Activated T-helper 2 cell treated with anti-CD3 and anti-CD28 coated beads, Interferon-gamma antibody, Interleukin-2, Interleukin-4, amounts not matched to agents 10 μg/mL and 5 μg/mL and 100 μg/mL, durations not matched to agents 14 hours and 24 hours and 36 hours (primary cell): ENCODE results near the gene SORL1. TPM values are rescaled to one million over a fixed set of nuclear protein-coding genes. Genes with fewer than 3 reads are reported as not detected.

Source experiments
- DNase-seq: peaks from one replicate; pipeline ENCODE4 v3.0.0; 2021; ENCODE audit warnings: low spot score
- H3K27ac Mint-ChIP-seq: one replicate; pipeline ENCODE4 v1.8.0; 2021; ENCODE audit warnings: mixed read lengths
- H3K27me3 Mint-ChIP-seq: one replicate; pipeline ENCODE4 v1.8.0; 2021; ENCODE audit warnings: low read depth, mixed read lengths
- H3K36me3 Mint-ChIP-seq: one replicate; pipeline ENCODE4 v1.8.0; 2021; ENCODE audit warnings: low read depth, mixed read lengths
- H3K4me1 Mint-ChIP-seq: one replicate; pipeline ENCODE4 v1.8.0; 2021; ENCODE audit warnings: low read depth, mixed read lengths
- H3K4me3 Mint-ChIP-seq: one replicate; pipeline ENCODE4 v1.8.0; 2021; ENCODE audit warnings: low read depth, mild to moderate bottlenecking, moderate library complexity, mixed read lengths
- H3K9me3 Mint-ChIP-seq: one replicate; pipeline ENCODE4 v1.8.0; 2021; ENCODE audit warnings: mixed read lengths
- intact Hi-C: fragments of 100-400 bp; cut with micrococcal nuclease; formaldehyde crosslinking; loops from one replicate; pipeline ENCODE4 v1.15.1; 2023
- total RNA-seq: library from RNA; stranded (reverse); gene quantifications from 2 replicates; pipeline ENCODE4 v1.2.3, GENCODE V29; 2022

The SORL1 gene
- total RNA-seq, 1 donor from 2014 or later: 20.2 TPM

DNA sequence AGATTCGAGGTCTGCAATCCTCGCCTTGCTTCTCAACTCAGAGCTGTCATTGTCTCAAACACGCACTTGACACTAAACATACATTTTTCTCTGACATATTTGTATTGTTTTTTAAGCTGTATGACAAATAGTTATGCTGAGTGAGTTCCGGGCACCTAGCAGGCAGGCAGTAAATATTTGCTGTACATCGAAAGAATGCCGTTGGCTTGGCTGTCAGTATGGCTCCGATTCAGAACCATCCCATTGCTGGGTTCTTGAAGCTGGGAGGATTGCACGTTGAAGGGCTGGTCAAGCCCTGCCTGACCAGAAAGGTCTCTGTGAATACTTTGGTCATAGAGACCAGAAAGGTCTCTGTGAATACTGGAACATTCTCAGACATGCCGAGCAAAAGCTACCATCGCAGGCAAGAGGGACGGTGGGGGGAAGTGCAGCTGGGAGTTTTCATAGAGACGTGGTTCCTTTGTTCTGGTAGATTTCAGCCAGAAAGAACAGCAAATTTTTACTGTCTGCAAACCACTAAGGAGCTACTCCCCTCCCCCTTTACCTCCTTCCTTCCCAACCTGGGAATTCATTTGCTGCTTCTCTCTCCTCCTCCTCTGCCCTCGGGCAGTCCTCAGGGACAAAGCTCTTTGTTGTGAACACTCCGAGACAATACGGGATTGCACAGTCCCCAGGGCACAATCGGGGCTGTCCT lies 202.9 kb downstream of the SORL1 start:
- intact Hi-C loops: loop anchor here (5.0 kb wide), 2 partner anchors 818 to 852 kb away; no protein-coding TSS in a partner anchor
- Mint-ChIP-seq H3K9me3 (no peaks in the 10 kb centered on the region), H3K27ac (no peak overlapping the region)

GRCh38 chr11:121655537-121656327 lies 203.6 kb downstream of the SORL1 start:
- DNase-seq: peak; percentile 55
- no peaks in the 10 kb centered on the region for H3K9me3 Mint-ChIP-seq
- H3K4me1 Mint-ChIP-seq: peaks cover 16% of the 10 kb centered on the region
- peaks cover 27% of the 10 kb centered on the region for H3K27me3 Mint-ChIP-seq
- intact Hi-C loops: loop anchor here (1.0 to 5.0 kb wide), 2 partner anchors 548 to 852 kb away; no protein-coding TSS in a partner anchor
- no peaks in the 10 kb centered on the region for H3K36me3 Mint-ChIP-seq
- H3K4me3 Mint-ChIP-seq: peak overlapping the region; percentile 77
- peak overlapping the region; percentile 34 for H3K27ac Mint-ChIP-seq

More for the DNA sequence above, 202.9 kb downstream of the SORL1 start:
- Mint-ChIP-seq H3K4me3 (peak overlapping the region; percentile 77), H3K36me3 (no peaks in the 10 kb centered on the region), H3K27me3 (peaks cover 27% of the 10 kb centered on the region), H3K4me1 (peaks cover 23% of the 10 kb centered on the region)
- no peak for DNase-seq

GRCh38 chr11:121656328-121657090 lies 204.4 kb downstream of the SORL1 start:
- Mint-ChIP-seq H3K4me1 (peaks cover 8% of the 10 kb centered on the region), H3K27me3 (peaks cover 31% of the 10 kb centered on the region), H3K36me3 (no peaks in the 10 kb centered on the region), H3K4me3 (peak overlapping the region; percentile 27), H3K9me3 (no peaks in the 10 kb centered on the region), H3K27ac (no peak overlapping the region)
- no peak for DNase-seq
- intact Hi-C loops: loop anchor here (1.0 to 5.0 kb wide), 2 partner anchors 547 to 851 kb away; no protein-coding TSS in a partner anchor

DNA sequence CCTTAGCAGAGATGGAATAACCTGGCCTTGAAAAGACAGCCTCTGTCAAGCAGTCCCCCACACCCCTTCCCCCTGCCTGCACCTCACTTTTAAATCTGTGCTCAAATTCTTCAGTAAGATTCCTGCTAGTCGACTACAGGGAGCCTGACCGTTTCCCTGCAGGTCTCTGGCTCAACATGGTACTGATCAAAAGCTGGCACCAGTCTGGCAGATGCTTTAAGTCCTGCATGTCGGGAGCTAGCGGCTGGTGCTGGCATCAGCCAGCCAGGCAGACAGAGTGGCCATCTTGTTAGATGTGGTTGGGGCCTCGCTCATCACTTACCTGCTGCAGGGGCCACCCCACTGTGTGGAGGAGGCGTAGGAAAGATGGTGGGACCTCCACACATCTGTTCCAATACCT lies 205.0 kb downstream of the SORL1 start:
- H3K9me3 Mint-ChIP-seq: no peaks in the 10 kb centered on the region
- intact Hi-C loops: loop anchor here (5.0 kb wide), 1 partner anchor 850 kb away; no protein-coding TSS in a partner anchor
- peaks cover 8% of the 10 kb centered on the region for H3K4me1 Mint-ChIP-seq
- H3K27ac Mint-ChIP-seq: no peak overlapping the region
- H3K27me3 Mint-ChIP-seq: peaks cover 28% of the 10 kb centered on the region
- no peak overlapping the region for H3K4me3 Mint-ChIP-seq
- no peak for DNase-seq
- no peaks in the 10 kb centered on the region for H3K36me3 Mint-ChIP-seq

- H3K27ac Mint-ChIP-seq: no peak overlapping the region
- intact Hi-C loops: loop anchor here (5.0 to 10.0 kb wide), 2 partner anchors 275 to 847 kb away; no protein-coding TSS in a partner anchor
Observed at GRCh38 chr11:121659811-121660210, 207.7 kb downstream of the SORL1 start.

GRCh38 chr11:121661880-121662486 lies 209.9 kb downstream of the SORL1 start:
- no peak overlapping the region for H3K27ac Mint-ChIP-seq
- intact Hi-C loops: loop anchor here (10.0 kb wide), 1 partner anchor 273 kb away; no protein-coding TSS in a partner anchor

More at GRCh38 chr11:121659811-121660210, 207.7 kb downstream of the SORL1 start:
- peaks cover 13% of the 10 kb centered on the region for H3K27me3 Mint-ChIP-seq
- no peaks in the 10 kb centered on the region for H3K36me3 Mint-ChIP-seq
- no peaks in the 10 kb centered on the region for H3K9me3 Mint-ChIP-seq
- H3K4me1 Mint-ChIP-seq: peaks cover 8% of the 10 kb centered on the region
- no peak overlapping the region for H3K4me3 Mint-ChIP-seq
- DNase-seq: no peak

DNA sequence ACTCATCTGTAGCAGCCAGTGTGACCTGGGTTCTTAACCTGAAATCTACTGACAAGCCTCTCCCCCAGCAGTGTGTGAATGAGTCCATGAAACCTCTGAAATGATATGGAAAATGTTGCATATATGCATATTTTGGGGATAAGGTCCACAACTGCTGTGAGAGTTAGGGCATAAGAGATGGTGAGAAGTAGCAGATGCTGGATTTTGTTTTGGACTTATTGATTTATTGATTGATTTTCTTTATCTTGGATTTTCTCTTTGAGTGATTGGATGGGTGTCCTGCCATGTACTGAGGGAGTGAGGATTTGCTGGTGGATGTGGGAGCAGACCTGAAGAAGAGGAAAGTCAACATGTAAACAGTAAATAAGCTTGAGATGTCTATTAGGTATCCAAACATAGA lies 212.0 kb downstream of the SORL1 start:
- peaks cover 9% of the 10 kb centered on the region for H3K27me3 Mint-ChIP-seq
- H3K4me3 Mint-ChIP-seq: no peak overlapping the region
- no peaks in the 10 kb centered on the region for H3K4me1 Mint-ChIP-seq
- no peak overlapping the region for H3K27ac Mint-ChIP-seq
- no peak for DNase-seq
- intact Hi-C loops: loop anchor here (10.0 kb wide), 1 partner anchor 271 kb away; no protein-coding TSS in a partner anchor
- no peaks in the 10 kb centered on the region for H3K36me3 Mint-ChIP-seq
- no peaks in the 10 kb centered on the region for H3K9me3 Mint-ChIP-seq

More at GRCh38 chr11:121661880-121662486, 209.9 kb downstream of the SORL1 start:
- Mint-ChIP-seq H3K27me3 (peaks cover 9% of the 10 kb centered on the region), H3K9me3 (no peaks in the 10 kb centered on the region), H3K4me3 (no peak overlapping the region), H3K36me3 (no peaks in the 10 kb centered on the region), H3K4me1 (no peaks in the 10 kb centered on the region)
- DNase-seq: no peak

DNA sequence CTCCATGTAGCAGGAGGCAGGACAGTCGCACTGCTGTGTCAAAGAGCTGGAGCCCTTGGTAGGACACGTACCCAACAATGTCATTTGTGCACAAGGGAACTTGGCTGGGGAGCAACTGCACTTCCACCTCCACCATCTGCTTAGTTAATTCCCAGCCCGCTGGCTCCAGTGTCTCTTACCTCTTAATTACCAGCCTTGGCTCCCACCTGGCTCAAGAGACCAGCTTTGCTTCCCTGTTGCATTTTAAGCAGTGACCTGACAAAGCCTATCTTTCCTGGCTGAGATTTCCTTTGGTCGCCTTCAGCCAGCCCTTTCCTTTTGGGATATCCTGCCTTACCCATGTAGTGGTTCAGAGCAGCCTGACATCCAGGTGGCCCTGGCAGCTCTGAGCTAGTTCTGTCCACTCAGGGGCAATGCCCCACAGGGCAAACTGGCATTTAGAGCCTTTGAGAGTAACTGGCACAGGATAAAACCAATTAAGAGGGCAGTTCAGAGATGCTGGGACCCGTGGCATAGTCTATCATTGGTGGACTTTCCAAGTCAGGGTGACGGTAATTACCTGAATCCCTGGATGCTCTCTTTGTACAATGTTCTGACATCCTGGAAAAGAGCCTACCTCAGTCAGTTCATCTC lies 213.2 kb downstream of the SORL1 start:
- Mint-ChIP-seq H3K4me1 (no peaks in the 10 kb centered on the region), H3K27me3 (peaks cover 8% of the 10 kb centered on the region), H3K36me3 (no peaks in the 10 kb centered on the region), H3K27ac (no peak overlapping the region), H3K9me3 (no peaks in the 10 kb centered on the region), H3K4me3 (no peak overlapping the region)
- intact Hi-C loops: loop anchor here (10.0 kb wide), 1 partner anchor 269 kb away; no protein-coding TSS in a partner anchor
- DNase-seq: no peak

- Mint-ChIP-seq H3K4me3 (no peak overlapping the region), H3K9me3 (no peaks in the 10 kb centered on the region), H3K27ac (no peak overlapping the region), H3K36me3 (no peaks in the 10 kb centered on the region), H3K27me3 (peaks cover 7% of the 10 kb centered on the region), H3K4me1 (no peaks in the 10 kb centered on the region)
- DNase-seq: no peak
- intact Hi-C loops: loop anchor here (10.0 kb wide), 1 partner anchor 267 kb away; no protein-coding TSS in a partner anchor
Observed at GRCh38 chr11:121667836-121668235, 215.7 kb downstream of the SORL1 start.

- Mint-ChIP-seq H3K9me3 (no peaks in the 10 kb centered on the region), H3K27ac (no peak overlapping the region), H3K4me1 (no peaks in the 10 kb centered on the region), H3K36me3 (no peaks in the 10 kb centered on the region), H3K27me3 (peaks cover 4% of the 10 kb centered on the region), H3K4me3 (no peak overlapping the region)
- no peak for DNase-seq
- intact Hi-C loops: loop anchor here (10.0 kb wide), 1 partner anchor 265 kb away; no protein-coding TSS in a partner anchor
Observed at GRCh38 chr11:121669422-121669821, 217.3 kb downstream of the SORL1 start.

GRCh38 chr11:121670266-121670665 lies 218.2 kb downstream of the SORL1 start:
- H3K27ac Mint-ChIP-seq: no peak overlapping the region
- no peak overlapping the region for H3K4me3 Mint-ChIP-seq
- H3K9me3 Mint-ChIP-seq: no peaks in the 10 kb centered on the region
- H3K36me3 Mint-ChIP-seq: no peaks in the 10 kb centered on the region
- intact Hi-C loops: no loop called here
- DNase-seq: no peak
- peaks cover 3% of the 10 kb centered on the region for H3K27me3 Mint-ChIP-seq
- no peaks in the 10 kb centered on the region for H3K4me1 Mint-ChIP-seq
